ENCODE results near the gene ATP10A. TPM values are rescaled to one million over a fixed set of nuclear protein-coding genes. Genes with fewer than 3 reads are reported as not detected.

Gene ATP10A
- total RNA-seq, 1 experiment from 2014 or later = 0.02 TPM

GRCh38 chr15:25728816-25729215 lies 134.3 kb downstream of the ATP10A start:
- peaks cover 6 to 17% of the 10 kb centered on the region in 2 experiments; a peak in 2 of 4 replicates for H3K9me3 ChIP-seq (ENCODE audit: control insufficient read depth in 1 of 2, insufficient read depth in 1 of 2, low read depth in 1 of 2, low read length in 2 of 2)
- H3K4me2 ChIP-seq (ENCODE audit: low read length) = no peak overlapping the region
- BruUV-seq (replicated peaks) = no TSS peak
- TF ChIP-seq EGR1 (IDR thresholded peaks at IDR 0.05; ENCODE audit: low read depth) (no peak), TCF7L2 (IDR thresholded peaks at IDR 0.05; ENCODE audit: borderline replicate concordance, extremely low read depth, insufficient read depth, insufficient read length) (no peak)
- H3K9me2 ChIP-seq (ENCODE audit: insufficient read depth) = no peaks in the 10 kb centered on the region
- H3K27me3 ChIP-seq (ENCODE audit: insufficient read depth, low read length) = no peaks in the 10 kb centered on the region
- DNase-seq (ENCODE audit: low read depth, low spot score) (no peak), ATAC-seq (no peak)
- no peaks in the 10 kb centered on the region for H3K36me3 ChIP-seq (ENCODE audit: control insufficient read depth in 1 of 2, insufficient read depth in 2 of 2, low read length in 2 of 2)
- H3K79me2 ChIP-seq (ENCODE audit: insufficient read depth, low read length) = no peaks in the 10 kb centered on the region
- ChIA-PET CTCF (no interaction called here), RAD21 (ENCODE audit: low non-redundant PET in 1 of 2, low total read pairs in 2 of 2, uncharacterized antibody in 2 of 2, unreplicated experiment in 2 of 2) (no interaction called here), POLR2A (no interaction called here)
- H3K4me3 ChIP-seq (replicated peaks in 1 of 2; ENCODE audit: low read depth in 1 of 2, low read length in 2 of 2) = no peak overlapping the region
- H4K20me1 ChIP-seq (ENCODE audit: insufficient read depth) = no peaks in the 10 kb centered on the region
- H2AFZ ChIP-seq (ENCODE audit: low read depth, low read length, poor library complexity, severe bottlenecking) = no peak overlapping the region
- H3K27ac ChIP-seq (ENCODE audit: low read depth, low read length) = no peak overlapping the region
- H3K9ac ChIP-seq (ENCODE audit: low read length) = no peak overlapping the region
- intact Hi-C loops (cut with micrococcal nuclease) = no loop called here
- H3K4me1 ChIP-seq (ENCODE audit: control insufficient read depth in 1 of 2, insufficient read depth in 2 of 2, low read length in 2 of 2) = no peaks in the 10 kb centered on the region

DNA sequence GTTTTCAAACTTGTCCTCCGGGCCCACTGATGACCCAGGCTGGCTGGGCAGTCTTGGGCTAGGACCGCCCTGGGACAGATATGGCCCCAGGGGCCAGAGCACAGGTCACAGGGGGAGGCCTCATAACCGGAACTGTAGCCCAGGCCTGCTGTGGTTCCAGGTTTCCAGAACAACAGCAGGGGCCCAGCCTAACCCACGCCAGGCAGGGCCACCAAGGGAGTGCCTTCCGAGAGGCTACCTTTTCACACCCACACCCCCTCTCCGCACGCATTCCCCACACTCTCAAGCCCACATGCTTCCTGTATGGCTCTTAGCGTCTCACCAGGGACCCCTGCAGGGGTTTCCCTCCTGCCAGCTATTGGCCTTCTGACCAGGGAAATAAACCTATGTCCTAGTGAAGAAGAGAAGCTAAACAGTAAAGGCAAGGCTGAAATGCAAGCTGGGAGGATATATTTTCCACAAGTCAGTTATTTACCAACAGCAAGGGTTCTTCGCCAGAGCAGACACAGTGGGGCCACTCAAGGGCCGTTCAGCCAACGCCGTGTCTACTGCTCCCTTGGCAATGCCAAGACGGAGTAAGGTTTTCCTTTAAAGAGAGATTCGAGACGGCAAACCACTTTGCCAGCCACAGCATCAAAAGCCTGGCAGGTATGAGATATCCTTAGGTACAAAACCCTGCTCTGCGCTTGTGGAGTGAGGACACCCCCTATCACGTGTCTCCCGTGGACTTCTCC lies 135.1 kb downstream of the ATP10A start:
- Histone ChIP-seq H3K9me3 (ENCODE audit: control insufficient read depth in 1 of 2, insufficient read depth in 1 of 2, low read depth in 1 of 2, low read length in 2 of 2) (peaks cover 6 to 14% of the 10 kb centered on the region in 2 experiments; a peak in 2 of 4 replicates), H3K4me3 (replicated peaks in 1 of 2; ENCODE audit: low read depth in 1 of 2, low read length in 2 of 2) (no peak overlapping the region), H3K9ac (ENCODE audit: low read length) (no peak overlapping the region), H2AFZ (ENCODE audit: low read depth, low read length, poor library complexity, severe bottlenecking) (no peak overlapping the region), H3K79me2 (ENCODE audit: insufficient read depth, low read length) (no peaks in the 10 kb centered on the region), H3K36me3 (ENCODE audit: control insufficient read depth in 1 of 2, insufficient read depth in 2 of 2, low read length in 2 of 2) (no peaks in the 10 kb centered on the region), H3K4me1 (ENCODE audit: control insufficient read depth in 1 of 2, insufficient read depth in 2 of 2, low read length in 2 of 2) (no peaks in the 10 kb centered on the region), H3K27ac (ENCODE audit: low read depth, low read length) (no peak overlapping the region), H3K9me2 (ENCODE audit: insufficient read depth) (no peaks in the 10 kb centered on the region), H3K27me3 (ENCODE audit: insufficient read depth, low read length) (no peaks in the 10 kb centered on the region), H4K20me1 (ENCODE audit: insufficient read depth) (no peaks in the 10 kb centered on the region), H3K4me2 (ENCODE audit: low read length) (no peak overlapping the region)
- no TSS peak for BruUV-seq (replicated peaks)
- POLR2A ChIA-PET = no interaction called here
- TF ChIP-seq SRF (IDR thresholded peaks at IDR 0.05; ENCODE audit: low read depth) (no peak), SIN3A (IDR thresholded peaks at IDR 0.05; ENCODE audit: low read depth) (no peak), TCF7L2 (IDR thresholded peaks at IDR 0.05; ENCODE audit: borderline replicate concordance, extremely low read depth, insufficient read depth, insufficient read length) (no peak)
- TF ChIP-seq, protein P1, sequence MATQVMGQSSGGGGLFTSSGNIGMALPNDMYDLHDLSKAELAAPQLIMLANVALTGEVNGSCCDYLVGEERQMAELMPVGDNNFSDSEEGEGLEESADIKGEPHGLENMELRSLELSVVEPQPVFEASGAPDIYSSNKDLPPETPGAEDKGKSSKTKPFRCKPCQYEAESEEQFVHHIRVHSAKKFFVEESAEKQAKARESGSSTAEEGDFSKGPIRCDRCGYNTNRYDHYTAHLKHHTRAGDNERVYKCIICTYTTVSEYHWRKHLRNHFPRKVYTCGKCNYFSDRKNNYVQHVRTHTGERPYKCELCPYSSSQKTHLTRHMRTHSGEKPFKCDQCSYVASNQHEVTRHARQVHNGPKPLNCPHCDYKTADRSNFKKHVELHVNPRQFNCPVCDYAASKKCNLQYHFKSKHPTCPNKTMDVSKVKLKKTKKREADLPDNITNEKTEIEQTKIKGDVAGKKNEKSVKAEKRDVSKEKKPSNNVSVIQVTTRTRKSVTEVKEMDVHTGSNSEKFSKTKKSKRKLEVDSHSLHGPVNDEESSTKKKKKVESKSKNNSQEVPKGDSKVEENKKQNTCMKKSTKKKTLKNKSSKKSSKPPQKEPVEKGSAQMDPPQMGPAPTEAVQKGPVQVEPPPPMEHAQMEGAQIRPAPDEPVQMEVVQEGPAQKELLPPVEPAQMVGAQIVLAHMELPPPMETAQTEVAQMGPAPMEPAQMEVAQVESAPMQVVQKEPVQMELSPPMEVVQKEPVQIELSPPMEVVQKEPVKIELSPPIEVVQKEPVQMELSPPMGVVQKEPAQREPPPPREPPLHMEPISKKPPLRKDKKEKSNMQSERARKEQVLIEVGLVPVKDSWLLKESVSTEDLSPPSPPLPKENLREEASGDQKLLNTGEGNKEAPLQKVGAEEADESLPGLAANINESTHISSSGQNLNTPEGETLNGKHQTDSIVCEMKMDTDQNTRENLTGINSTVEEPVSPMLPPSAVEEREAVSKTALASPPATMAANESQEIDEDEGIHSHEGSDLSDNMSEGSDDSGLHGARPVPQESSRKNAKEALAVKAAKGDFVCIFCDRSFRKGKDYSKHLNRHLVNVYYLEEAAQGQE (IDR thresholded peaks at IDR 0.05; ENCODE audit: low read depth) = no peak
- no peak for ATAC-seq
- RAD21 ChIA-PET (ENCODE audit: low non-redundant PET in 1 of 2, low total read pairs in 2 of 2, uncharacterized antibody in 2 of 2, unreplicated experiment in 2 of 2) = no interaction called here
- intact Hi-C loops (cut with micrococcal nuclease) = no loop called here
- CTCF ChIA-PET = no interaction called here
- no peak for DNase-seq (ENCODE audit: low read depth, low spot score)
